Activated CD4-positive, alpha-beta T cell treated with anti-CD3 and anti-CD28 coated beads for 4 hours (primary cell): ENCODE measurements around the gene GNAT3.

ENCODE experiments used
- DNase-seq, 2 donors: peaks; one replicate each; pipeline ENCODE4 v3.0.0-alpha.2; 2020

GNAT3 gene

DNA sequence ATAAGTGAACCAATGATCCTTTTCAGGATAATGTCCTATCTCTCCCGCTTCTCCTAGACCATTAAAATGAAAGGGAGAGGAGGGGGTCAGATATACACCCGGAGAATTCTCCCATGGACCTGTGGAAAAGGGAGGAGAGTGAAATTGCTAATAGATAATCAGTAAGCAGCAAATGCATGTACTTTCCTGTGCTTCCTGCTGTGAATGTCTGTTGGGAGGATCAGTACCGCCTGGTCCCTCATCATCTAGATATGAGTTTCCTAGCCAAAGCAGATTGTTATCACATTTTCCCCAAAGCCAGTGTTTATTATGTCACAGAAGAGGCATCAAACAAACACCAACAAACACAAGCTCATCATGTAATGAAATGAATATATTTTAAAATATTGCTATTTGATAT lies 96.8 kb downstream of the GNAT3 start:
- DNase-seq: no peak

DNA sequence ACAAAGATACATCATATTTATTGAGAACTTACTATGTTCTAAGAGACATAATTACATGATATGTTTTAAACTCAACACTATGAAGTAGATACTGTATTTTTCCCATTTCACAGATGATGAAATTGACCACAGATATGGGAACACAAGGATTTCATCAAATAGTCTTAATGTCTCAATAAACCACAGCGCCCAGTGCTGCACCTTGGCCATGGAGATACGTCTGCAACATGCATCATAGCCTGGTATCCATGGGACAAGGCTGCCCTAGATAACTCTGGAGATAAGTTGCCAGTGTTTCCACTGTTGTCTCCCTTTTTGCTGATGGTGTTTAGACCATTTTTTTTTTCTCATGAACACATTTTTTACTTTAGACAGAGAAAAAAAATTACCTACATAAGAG lies 97.5 kb downstream of the GNAT3 start:
- no peak for DNase-seq

DNA sequence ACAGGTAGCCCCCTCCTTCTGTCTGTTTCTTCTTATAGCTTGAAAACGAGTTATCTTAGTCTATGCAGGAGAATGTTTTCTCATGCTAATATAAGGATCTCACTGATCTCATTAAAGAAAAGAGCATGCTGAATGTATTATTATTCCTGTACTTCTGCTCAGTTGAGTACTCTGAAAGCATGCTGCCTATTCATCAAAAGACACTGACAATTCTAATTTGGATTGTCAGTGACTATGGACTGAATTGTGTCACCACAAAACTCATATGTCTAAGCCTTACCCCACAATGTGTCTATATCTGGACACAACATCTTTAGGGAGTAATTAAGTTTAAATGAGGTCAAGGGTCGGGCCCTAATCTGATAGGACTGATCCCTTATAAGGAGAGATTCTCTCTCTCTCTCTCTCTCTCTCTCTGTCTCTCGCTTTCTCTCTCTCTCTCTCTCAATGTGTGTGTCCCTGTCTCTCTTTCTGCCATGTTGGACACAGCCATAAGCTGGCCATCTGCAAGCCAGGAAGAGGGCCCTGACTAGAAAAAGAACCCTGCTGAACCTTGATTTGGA lies 98.4 kb downstream of the GNAT3 start:
- DNase-seq: no peak

DNA sequence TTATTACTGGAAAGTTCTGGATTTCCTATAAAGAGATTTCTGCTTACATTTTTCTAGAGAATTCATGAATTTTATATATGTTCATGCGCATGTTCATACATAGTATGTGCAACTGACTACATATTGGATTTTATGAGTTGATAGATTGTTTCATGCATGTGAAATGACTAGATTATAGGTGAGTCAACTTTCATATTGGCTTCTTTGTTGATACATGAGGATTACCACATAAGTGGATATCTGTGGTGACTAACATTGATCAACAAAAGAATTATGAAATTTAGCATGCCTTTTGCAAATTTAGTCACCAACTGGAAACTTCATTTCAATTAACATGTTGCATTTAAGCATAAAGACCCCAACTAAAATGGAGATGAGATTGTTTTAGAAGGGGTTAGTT lies 99.0 kb downstream of the GNAT3 start:
- no peak for DNase-seq

DNA sequence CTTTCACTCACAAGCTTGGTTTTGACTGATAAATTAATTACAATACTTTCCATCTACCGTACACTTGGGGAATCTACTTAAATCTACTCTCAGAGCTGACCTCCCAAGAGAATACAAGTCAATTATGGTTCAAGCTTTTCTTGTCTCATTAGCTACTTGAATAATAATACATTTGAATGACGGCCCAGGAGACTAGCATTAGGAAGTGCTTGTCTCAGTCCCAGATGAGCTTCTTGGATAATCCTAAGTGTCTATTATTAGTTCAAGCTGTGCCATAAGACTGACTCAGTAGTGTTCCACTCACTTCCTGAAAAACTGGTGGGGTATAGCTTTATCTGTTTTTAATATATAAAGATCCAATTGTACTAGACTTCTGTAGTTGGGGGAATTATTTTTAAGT lies 100.2 kb downstream of the GNAT3 start:
- DNase-seq: no peak

DNA sequence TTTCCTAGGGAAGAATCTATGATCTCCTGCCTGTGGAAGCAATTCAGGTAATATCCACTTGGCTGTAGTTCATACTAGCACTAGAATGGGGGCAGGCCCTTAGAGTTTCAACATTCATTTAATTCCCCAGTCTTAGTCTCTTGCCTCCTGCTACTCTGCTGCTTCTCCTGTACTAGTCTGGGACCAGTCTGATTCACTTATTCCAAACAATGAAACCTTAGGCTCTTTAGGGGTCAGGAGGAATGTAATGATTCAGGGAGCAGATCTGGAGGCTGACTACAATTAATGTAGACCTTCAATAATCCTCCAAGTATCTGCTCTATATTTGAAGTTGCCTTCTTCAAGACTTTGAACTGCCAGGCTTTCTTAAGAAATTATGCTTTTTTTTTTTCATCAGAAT lies 101.8 kb downstream of the GNAT3 start:
- no peak for DNase-seq
